Eye (tissue), 1 donor: Measurements from ENCODE around the gene KRTAP10-8.
"Not testable (repeated sequence)": the region's sequence is repeated elsewhere in the genome, so short reads cannot be mapped to it uniquely, and the experiment has no call there.

Source experiments
- DNase-seq: peaks from one replicate; pipeline ENCODE4 v3.0.0-alpha.2; 2015

KRTAP10-8 gene

GRCh38 chr21:44600118-44600978 is 11.5 kb upstream of the KRTAP10-8 start, which contains the start of gene KRTAP10-7:
Gene KRTAP10-7 (plus strand): TSS chr21:44600597. CDS start chr21:44600622, 25 bp downstream.
- not testable (repeated sequence) for DNase-seq

- not testable (repeated sequence) for DNase-seq
Measured at GRCh38 chr21:44601091-44601490, 10.8 kb upstream of the KRTAP10-8 start.

- peak; percentile 30 for DNase-seq
Measured at GRCh38 chr21:44601596-44602462, 10.1 kb upstream of the KRTAP10-8 start.

- no peak for DNase-seq
Measured at GRCh38 chr21:44602463-44602850, 9.4 kb upstream of the KRTAP10-8 start.

GRCh38 chr21:44603109-44603875 is 8.6 kb upstream of the KRTAP10-8 start:
- no peak for DNase-seq

- no peak for DNase-seq
Measured at GRCh38 chr21:44603911-44604310, 8.0 kb upstream of the KRTAP10-8 start.

GRCh38 chr21:44606495-44606894 is 5.4 kb upstream of the KRTAP10-8 start:
- DNase-seq = no peak

GRCh38 chr21:44609193-44609592 is 2.7 kb upstream of the KRTAP10-8 start:
- no peak for DNase-seq

- DNase-seq = not testable (repeated sequence)
Measured at GRCh38 chr21:44610157-44610843, 1.6 kb upstream of the KRTAP10-8 start.

- DNase-seq = no peak
Measured at GRCh38 chr21:44611551-44611950, 328 bp upstream of the KRTAP10-8 start.

GRCh38 chr21:44612669-44613229 is 870 bp downstream of the KRTAP10-8 start:
- DNase-seq = no peak

- DNase-seq = no peak
Measured at GRCh38 chr21:44613386-44614155, 1.7 kb downstream of the KRTAP10-8 start.

- no peak for DNase-seq
Measured at GRCh38 chr21:44614161-44614631, 2.3 kb downstream of the KRTAP10-8 start.

GRCh38 chr21:44614961-44615391 is 3.1 kb downstream of the KRTAP10-8 start:
- DNase-seq = no peak

- no peak for DNase-seq
Measured at GRCh38 chr21:44615466-44615865, 3.6 kb downstream of the KRTAP10-8 start.

GRCh38 chr21:44615911-44616590 is 4.2 kb downstream of the KRTAP10-8 start:
- peak; percentile 62 for DNase-seq

GRCh38 chr21:44616591-44616926 is 4.7 kb downstream of the KRTAP10-8 start:
- DNase-seq = no peak

GRCh38 chr21:44617071-44617501 is 5.2 kb downstream of the KRTAP10-8 start:
- no peak for DNase-seq

GRCh38 chr21:44618504-44618903 is 6.6 kb downstream of the KRTAP10-8 start:
- DNase-seq = no peak

- DNase-seq = no peak
Measured at GRCh38 chr21:44618909-44619308, 7.0 kb downstream of the KRTAP10-8 start.
